ENCODE measurements around the gene TCF7L2.

DNA sequence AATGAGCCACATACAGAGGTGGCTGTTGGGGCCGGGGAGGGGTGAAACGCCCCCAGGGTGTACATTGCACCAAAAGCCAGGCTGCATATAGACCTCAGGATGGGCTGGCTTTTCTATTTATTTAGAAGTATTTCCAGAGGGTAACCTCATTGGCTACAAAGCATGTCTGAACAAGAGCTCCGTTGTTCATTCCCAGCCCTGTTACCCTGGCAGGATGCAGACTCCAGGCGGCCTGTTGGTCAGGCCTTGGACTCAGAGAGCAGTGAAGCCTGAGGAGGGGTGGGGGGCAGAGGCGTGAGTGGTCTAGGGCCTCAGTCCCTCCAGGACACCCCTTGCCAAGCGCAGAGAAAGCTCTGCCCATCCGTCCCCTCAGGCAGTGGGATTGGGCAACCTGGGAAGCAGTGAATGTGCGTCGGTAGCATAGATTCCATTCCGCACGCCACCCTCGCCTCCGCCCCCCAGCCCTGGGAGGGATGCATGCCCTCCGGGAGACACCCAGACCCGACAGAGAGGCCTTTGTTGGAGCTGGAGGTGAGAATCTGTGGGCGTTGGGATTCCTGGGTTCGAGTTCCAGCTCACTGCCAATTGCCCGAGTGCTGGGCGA is 41.9 kb downstream of the TCF7L2 start:
- TF ChIP-seq CTCF (IDR thresholded peaks at IDR 0.05) (no peak), POLR2A (IDR thresholded peaks at IDR 0.05) (no peak), POLR2AphosphoS5 (IDR thresholded peaks at IDR 0.05; ENCODE audit: insufficient read depth in 1 of 2, low read depth in 1 of 2) (no peak)
